Nephron progenitor cell (in vitro differentiated cells): ENCODE results near the gene PPP1R3E.
"Not testable (repeated sequence)": the region's sequence is repeated elsewhere in the genome, so short reads cannot be mapped to it uniquely, and the experiment has no call there.

Source experiments
- DNase-seq: peaks from one replicate; pipeline ENCODE4 v3.0.0; 2021
- H3K27ac Mint-ChIP-seq: 2 replicates; pipeline ENCODE4 v1.8.0; 2021; ENCODE audit warnings: mild to moderate bottlenecking, moderate library complexity, mixed read lengths
- H3K27me3 Mint-ChIP-seq: 2 replicates; pipeline ENCODE4 v1.8.0; 2021; ENCODE audit warnings: mild to moderate bottlenecking, low read depth, mixed read lengths; ENCODE audit not compliant: poor library complexity
- H3K36me3 Mint-ChIP-seq: 2 replicates; pipeline ENCODE4 v1.8.0; 2021; ENCODE audit warnings: low read depth, mixed read lengths
- H3K4me1 Mint-ChIP-seq: 2 replicates; pipeline ENCODE4 v1.8.0; 2021; ENCODE audit warnings: mixed read lengths
- H3K4me3 Mint-ChIP-seq: 2 replicates; pipeline ENCODE4 v1.8.0; 2021; ENCODE audit warnings: mild to moderate bottlenecking, moderate library complexity, mixed read lengths
- H3K9me3 Mint-ChIP-seq: 2 replicates; pipeline ENCODE4 v1.8.0; 2021; ENCODE audit warnings: mild to moderate bottlenecking, moderate library complexity, mixed read lengths
- CTCF ChIP-seq: fragments of 200-600 bp; sonication (generic); IDR thresholded peaks from 2 replicates; pipeline ENCODE4 v1.5.0; 2021; ENCODE audit warnings: antibody characterized with exemption

Gene PPP1R3E

GRCh38 chr14:23335623-23336022 lies 33.0 kb upstream of the PPP1R3E start:
- Mint-ChIP-seq H3K4me3 (no peak overlapping the region), H3K4me1 (no peaks in the 10 kb centered on the region), H3K9me3 (peaks cover 38% of the 10 kb centered on the region), H3K27me3 (peaks cover 45% of the 10 kb centered on the region), H3K27ac (no peak overlapping the region), H3K36me3 (no peaks in the 10 kb centered on the region)
- DNase-seq = no peak
- TF ChIP-seq CTCF = no peak

GRCh38 chr14:23327947-23328744 lies 25.5 kb upstream of the PPP1R3E start:
- peaks cover 9% of the 10 kb centered on the region for H3K27me3 Mint-ChIP-seq
- peak; percentile 72 for DNase-seq
- no peak overlapping the region for H3K4me3 Mint-ChIP-seq
- H3K4me1 Mint-ChIP-seq = peaks cover 28% of the 10 kb centered on the region
- H3K9me3 Mint-ChIP-seq = no peaks in the 10 kb centered on the region
- TF ChIP-seq CTCF = peak; percentile 89
- no peak overlapping the region for H3K27ac Mint-ChIP-seq
- H3K36me3 Mint-ChIP-seq = peaks cover 29% of the 10 kb centered on the region

- peaks cover 7% of the 10 kb centered on the region for H3K27me3 Mint-ChIP-seq
- no peak for DNase-seq
- no peak for TF ChIP-seq CTCF
- H3K27ac Mint-ChIP-seq = peak overlapping the region; percentile 86
- H3K36me3 Mint-ChIP-seq = peaks cover 35% of the 10 kb centered on the region
- no peaks in the 10 kb centered on the region for H3K9me3 Mint-ChIP-seq
- H3K4me3 Mint-ChIP-seq = no peak overlapping the region
- H3K4me1 Mint-ChIP-seq = peaks cover 39% of the 10 kb centered on the region
Measured at GRCh38 chr14:23326491-23327332, 24.1 kb upstream of the PPP1R3E start.

- not testable (repeated sequence) for DNase-seq, H3K4me3 Mint-ChIP-seq, H3K9me3 Mint-ChIP-seq, H3K27me3 Mint-ChIP-seq
- H3K27ac Mint-ChIP-seq = peak overlapping the region; percentile 18
- peaks cover 35% of the 10 kb centered on the region for H3K36me3 Mint-ChIP-seq
- peaks cover 40% of the 10 kb centered on the region for H3K4me1 Mint-ChIP-seq
Measured at GRCh38 chr14:23325746-23326145, 23.1 kb upstream of the PPP1R3E start.

GRCh38 chr14:23324993-23325392 lies 22.3 kb upstream of the PPP1R3E start:
- no peak for DNase-seq
- Mint-ChIP-seq H3K27me3 (no peaks in the 10 kb centered on the region), H3K9me3 (no peaks in the 10 kb centered on the region), H3K27ac (peak overlapping the region; percentile 64), H3K36me3 (peaks cover 43% of the 10 kb centered on the region), H3K4me3 (peak overlapping the region; percentile 36), H3K4me1 (peaks cover 47% of the 10 kb centered on the region)
- TF ChIP-seq CTCF = no peak

GRCh38 chr14:23324455-23324846 lies 21.8 kb upstream of the PPP1R3E start:
- Mint-ChIP-seq H3K9me3 (no peaks in the 10 kb centered on the region), H3K36me3 (peaks cover 48% of the 10 kb centered on the region), H3K27me3 (no peaks in the 10 kb centered on the region), H3K27ac (peak overlapping the region; percentile 64), H3K4me3 (peak overlapping the region; percentile 52), H3K4me1 (peaks cover 53% of the 10 kb centered on the region)
- no peak for TF ChIP-seq CTCF
- DNase-seq = no peak
